Measurements from ENCODE around the gene IMPDH2. TPM values are rescaled to one million over a fixed set of nuclear protein-coding genes. Genes with fewer than 3 reads are reported as not detected.

The IMPDH2 gene
- polyA plus RNA-seq, 1 donor from 2014 or later, result 96.7 TPM

- Mint-ChIP-seq H3K4me1 (peaks cover 20 to 42% (median 27%) of the 10 kb centered on the region in 3 donors), H3K27ac (peak overlapping the region in 1 of 3 donors; percentile 86), H3K9me3 (no peaks in the 10 kb centered on the region), H3K27me3 (no peaks in the 10 kb centered on the region), H3K4me3 (peak overlapping the region in 2 of 4 donors; percentile 76 to 92), H3K36me3 (peaks cover 2% of the 10 kb centered on the region)
Measured at GRCh38 chr3:49025793-49026520, 3.2 kb downstream of the IMPDH2 start.

- Mint-ChIP-seq H3K4me1 (peaks cover 20 to 44% (median 29%) of the 10 kb centered on the region in 3 donors), H3K27me3 (no peaks in the 10 kb centered on the region), H3K9me3 (no peaks in the 10 kb centered on the region), H3K36me3 (peaks cover 2% of the 10 kb centered on the region), H3K27ac (peak overlapping the region in 2 of 3 donors; percentile 49 to 86), H3K4me3 (peak overlapping the region in 2 of 4 donors; percentile 76 to 92)
Measured at GRCh38 chr3:49025005-49025792, 4.0 kb downstream of the IMPDH2 start.

GRCh38 chr3:49024449-49024848, 4.7 kb downstream of the IMPDH2 start:
- Mint-ChIP-seq H3K4me1 (peaks cover 18 to 49% (median 34%) of the 10 kb centered on the region in 3 donors), H3K27ac (peak overlapping the region in 1 of 3 donors; percentile 16), H3K9me3 (no peaks in the 10 kb centered on the region), H3K4me3 (peak overlapping the region in 2 of 4 donors; percentile 25 to 92), H3K36me3 (peaks cover 2% of the 10 kb centered on the region), H3K27me3 (no peaks in the 10 kb centered on the region)

- Mint-ChIP-seq H3K4me3 (peak overlapping the region; percentile 60 to 94 (median 84)), H3K9me3 (no peaks in the 10 kb centered on the region), H3K27ac (peak overlapping the region; percentile 10 to 92 (median 16)), H3K27me3 (no peaks in the 10 kb centered on the region), H3K36me3 (peaks cover 2% of the 10 kb centered on the region), H3K4me1 (peaks cover 16 to 47% (median 29%) of the 10 kb centered on the region in 3 donors)
Measured at GRCh38 chr3:49023775-49024174, 5.4 kb downstream of the IMPDH2 start.

GRCh38 chr3:49022688-49023171, 6.5 kb downstream of the IMPDH2 start:
- H3K9me3 Mint-ChIP-seq, result no peaks in the 10 kb centered on the region
- peaks cover 2% of the 10 kb centered on the region for H3K36me3 Mint-ChIP-seq
- H3K27ac Mint-ChIP-seq, result peak overlapping the region; percentile 92 to 97 (median 96)
- peaks cover 19 to 41% (median 23%) of the 10 kb centered on the region in 3 donors for H3K4me1 Mint-ChIP-seq
- H3K4me3 Mint-ChIP-seq, result peak overlapping the region; percentile 92 to 97 (median 94)
- H3K27me3 Mint-ChIP-seq, result no peaks in the 10 kb centered on the region

- Mint-ChIP-seq H3K9me3 (no peaks in the 10 kb centered on the region), H3K4me1 (peaks cover 19 to 41% (median 26%) of the 10 kb centered on the region in 3 donors), H3K4me3 (peak within 1 kb of the TSS; percentile 92 to 98 (median 94)), H3K36me3 (peaks cover 2% of the 10 kb centered on the region), H3K27me3 (no peaks in the 10 kb centered on the region), H3K27ac (peak within 1 kb of the TSS; percentile 92 to 97 (median 96))
Measured at GRCh38 chr3:49021813-49022687, 7.1 kb downstream of the IMPDH2 start, which contains the start of gene NDUFAF3. TSS of gene NDUFAF3 (plus strand) at chr3:49022121. CDS start at chr3:49022145, 24 bp downstream.

- Mint-ChIP-seq H3K4me1 (peaks cover 19 to 36% (median 26%) of the 10 kb centered on the region in 3 donors), H3K9me3 (no peaks in the 10 kb centered on the region)
Measured at GRCh38 chr3:49021213-49021812, 7.9 kb downstream of the IMPDH2 start.

GRCh38 chr3:49020330-49021212, 8.6 kb downstream of the IMPDH2 start:
- Mint-ChIP-seq H3K36me3 (peaks cover 2% of the 10 kb centered on the region), H3K27me3 (no peaks in the 10 kb centered on the region), H3K4me3 (peak overlapping the region; percentile 92 to 98 (median 96)), H3K4me1 (peaks cover 15 to 31% (median 23%) of the 10 kb centered on the region in 3 donors), H3K27ac (peak overlapping the region; percentile 92 to 97 (median 93)), H3K9me3 (no peaks in the 10 kb centered on the region)

More at GRCh38 chr3:49021213-49021812, 7.9 kb downstream of the IMPDH2 start:
- Mint-ChIP-seq H3K36me3 (peaks cover 2% of the 10 kb centered on the region), H3K27me3 (no peaks in the 10 kb centered on the region), H3K4me3 (peak overlapping the region; percentile 92 to 98 (median 94)), H3K27ac (peak overlapping the region; percentile 92 to 97 (median 93))

GRCh38 chr3:49019941-49020329, 9.3 kb downstream of the IMPDH2 start:
- Mint-ChIP-seq H3K4me1 (peaks cover 11 to 25% (median 17%) of the 10 kb centered on the region in 3 donors), H3K4me3 (peak overlapping the region; percentile 92 to 98 (median 96)), H3K27me3 (no peaks in the 10 kb centered on the region), H3K36me3 (peaks cover 2% of the 10 kb centered on the region), H3K27ac (peak overlapping the region; percentile 92 to 97 (median 93)), H3K9me3 (no peaks in the 10 kb centered on the region)

- H3K4me1 Mint-ChIP-seq, result peaks cover 15 to 24% (median 16%) of the 10 kb centered on the region in 3 donors
Measured at GRCh38 chr3:49018707-49019006, 10.5 kb downstream of the IMPDH2 start.

GRCh38 chr3:49017971-49018706, 11.1 kb downstream of the IMPDH2 start, which contains the start of gene DALRD3:
TSS of gene DALRD3 (minus strand) at chr3:49018580. CDS start at chr3:49018564, 16 bp downstream.
- Mint-ChIP-seq H3K27me3 (no peaks in the 10 kb centered on the region), H3K4me3 (peak within 1 kb of the TSS; percentile 92 to 98 (median 96)), H3K27ac (peak within 1 kb of the TSS; percentile 92 to 96 (median 92)), H3K9me3 (no peaks in the 10 kb centered on the region), H3K4me1 (peaks cover 12 to 21% (median 14%) of the 10 kb centered on the region in 3 donors), H3K36me3 (peaks cover 1% of the 10 kb centered on the region)

More at GRCh38 chr3:49018707-49019006, 10.5 kb downstream of the IMPDH2 start:
- Mint-ChIP-seq H3K27ac (peak overlapping the region; percentile 92 to 96 (median 92)), H3K27me3 (no peaks in the 10 kb centered on the region), H3K9me3 (no peaks in the 10 kb centered on the region), H3K4me3 (peak overlapping the region; percentile 92 to 98 (median 96)), H3K36me3 (peaks cover 2% of the 10 kb centered on the region)

- peaks cover 10 to 18% (median 10%) of the 10 kb centered on the region in 3 donors for H3K4me1 Mint-ChIP-seq
Measured at GRCh38 chr3:49017229-49017970, 11.8 kb downstream of the IMPDH2 start.

More at GRCh38 chr3:49017229-49017970, 11.8 kb downstream of the IMPDH2 start:
- Mint-ChIP-seq H3K9me3 (no peaks in the 10 kb centered on the region), H3K27ac (peak overlapping the region; percentile 19 to 96 (median 63)), H3K27me3 (no peaks in the 10 kb centered on the region), H3K4me3 (peak overlapping the region; percentile 90 to 98 (median 93)), H3K36me3 (no peaks in the 10 kb centered on the region)
